Spleen (tissue), 7 donors: ENCODE data around the gene FBXL4.

Experiments
- POLR2A ChIP-seq, 3 donors: fragments of 450-650 bp; IDR thresholded peaks; one replicate each; pipeline ENCODE4 v1.5.1; 2017; ENCODE audit warnings: antibody characterized with exemption in 3 of 3, mild to moderate bottlenecking in 1 of 3
- POLR2AphosphoS5 ChIP-seq, 3 donors: sonication (generic); formaldehyde crosslinking; IDR thresholded peaks; one replicate each; pipeline ENCODE4 v1.5.1; 2017; ENCODE audit warnings: antibody characterized with exemption in 3 of 3
- TF ChIP-seq, protein P1 (sequence below), 11 experiments: fragments of 200-600 bp in 7 of 11; fragments of 450-650 bp in 4 of 11; sonication (generic) in 4 of 11; IDR thresholded peaks in 8 of 11; conservative IDR thresholded peaks in 3 of 11; 1 replicate in 7 of 11; 2 replicates in 4 of 11; pipeline versions ENCODE4 v1.4.0 to v1.8.0; 2016 to 2021; ENCODE audit warnings: antibody characterized with exemption in 11 of 11, inconsistent platforms in 4 of 11, mild to moderate bottlenecking in 1 of 11
- donor health status: DM: no; HTN: no; CAD: no; lungs with moderate emphysema.
- donor health status: DM: no; HTN: no; CAD: no.
- donor health status: DM: no; HTN: no; CAD: no.

DNA sequence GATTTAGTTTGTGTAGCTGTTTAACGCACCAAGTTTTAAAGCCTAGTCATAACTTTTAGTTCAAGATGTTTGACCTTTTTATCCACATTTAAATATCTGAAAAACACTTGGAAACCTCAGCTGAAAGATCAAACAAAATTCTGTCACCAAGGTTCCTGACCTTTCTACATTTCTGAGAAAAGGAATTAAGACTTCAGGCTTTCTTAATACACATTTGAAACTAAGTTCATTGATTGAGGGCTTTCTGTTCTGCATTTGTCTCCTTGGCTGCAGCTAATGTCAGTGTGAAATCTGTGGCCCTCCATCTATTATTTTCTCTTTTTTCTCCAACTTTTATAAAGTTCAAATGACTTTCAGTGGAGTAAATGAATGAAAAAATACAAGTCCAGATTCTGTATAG, 22.7 kb upstream of the FBXL4 start:
- TF ChIP-seq, protein P1, sequence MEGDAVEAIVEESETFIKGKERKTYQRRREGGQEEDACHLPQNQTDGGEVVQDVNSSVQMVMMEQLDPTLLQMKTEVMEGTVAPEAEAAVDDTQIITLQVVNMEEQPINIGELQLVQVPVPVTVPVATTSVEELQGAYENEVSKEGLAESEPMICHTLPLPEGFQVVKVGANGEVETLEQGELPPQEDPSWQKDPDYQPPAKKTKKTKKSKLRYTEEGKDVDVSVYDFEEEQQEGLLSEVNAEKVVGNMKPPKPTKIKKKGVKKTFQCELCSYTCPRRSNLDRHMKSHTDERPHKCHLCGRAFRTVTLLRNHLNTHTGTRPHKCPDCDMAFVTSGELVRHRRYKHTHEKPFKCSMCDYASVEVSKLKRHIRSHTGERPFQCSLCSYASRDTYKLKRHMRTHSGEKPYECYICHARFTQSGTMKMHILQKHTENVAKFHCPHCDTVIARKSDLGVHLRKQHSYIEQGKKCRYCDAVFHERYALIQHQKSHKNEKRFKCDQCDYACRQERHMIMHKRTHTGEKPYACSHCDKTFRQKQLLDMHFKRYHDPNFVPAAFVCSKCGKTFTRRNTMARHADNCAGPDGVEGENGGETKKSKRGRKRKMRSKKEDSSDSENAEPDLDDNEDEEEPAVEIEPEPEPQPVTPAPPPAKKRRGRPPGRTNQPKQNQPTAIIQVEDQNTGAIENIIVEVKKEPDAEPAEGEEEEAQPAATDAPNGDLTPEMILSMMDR (IDR thresholded peaks at IDR 0.05 in 8 of 11, conservative IDR thresholded peaks at IDR 0.05 in 3 of 11), result no peak
- TF ChIP-seq POLR2AphosphoS5 (IDR thresholded peaks at IDR 0.05) (no peak), POLR2A (IDR thresholded peaks at IDR 0.05) (no peak)
